Epithelial cell of esophagus (primary cell): Measurements from ENCODE around the gene PSMD4.

Source experiments
- DNase-seq: peaks from one replicate; pipeline ENCODE4 v3.0.0; 2010; ENCODE audit warnings: low read depth
- H3K4me3 ChIP-seq: 2 replicates; pipeline ENCODE4 v1.5.1; 2011; ENCODE audit warnings: mild to moderate bottlenecking, low read length, control low read depth
- CTCF ChIP-seq: IDR thresholded peaks from 2 replicates; pipeline ENCODE4 v1.5.1; 2011; ENCODE audit warnings: low read depth, mild to moderate bottlenecking, low read length, control low read depth, inconsistent platforms; ENCODE audit not compliant: insufficient read depth; ENCODE audit errors: missing control alignments

PSMD4 gene

GRCh38 chr1:151277249-151277648, 22.7 kb downstream of the PSMD4 start:
- no peak for TF ChIP-seq CTCF
- DNase-seq = peak; percentile 39
- no peak overlapping the region for H3K4me3 ChIP-seq

GRCh38 chr1:151281225-151281968, 26.9 kb downstream of the PSMD4 start:
- peak overlapping the region; percentile 53 for H3K4me3 ChIP-seq
- peak; percentile 99 for DNase-seq
- peak; percentile 23 for TF ChIP-seq CTCF

- peak; percentile 100 for DNase-seq
- TF ChIP-seq CTCF = no peak
Measured at GRCh38 chr1:151281969-151282882, 27.7 kb downstream of the PSMD4 start, which contains the start of gene ZNF687. TSS of gene ZNF687 (plus strand) at chr1:151282299. CDS start at chr1:151286292, 3,993 bp downstream.

GRCh38 chr1:151282883-151283725, 28.6 kb downstream of the PSMD4 start:
- DNase-seq = peak; percentile 31
- H3K4me3 ChIP-seq = peak overlapping the region; percentile 53
- TF ChIP-seq CTCF = no peak

More at GRCh38 chr1:151281969-151282882, 27.7 kb downstream of the PSMD4 start, which contains the start of gene ZNF687:
- H3K4me3 ChIP-seq = peak within 1 kb of the TSS; percentile 53

- no peak for TF ChIP-seq CTCF
- DNase-seq = no peak
- no peak overlapping the region for H3K4me3 ChIP-seq
Measured at GRCh38 chr1:151284013-151284577, 29.6 kb downstream of the PSMD4 start.
